ENCODE measurements around the gene PVR. TPM values are rescaled to one million over a fixed set of nuclear protein-coding genes. Genes with fewer than 3 reads are reported as not detected.

The PVR gene
- total and polyA plus RNA-seq, 2 of the 4 experiments (the other 2 are of a cell fraction): 106 to 122 TPM

DNA sequence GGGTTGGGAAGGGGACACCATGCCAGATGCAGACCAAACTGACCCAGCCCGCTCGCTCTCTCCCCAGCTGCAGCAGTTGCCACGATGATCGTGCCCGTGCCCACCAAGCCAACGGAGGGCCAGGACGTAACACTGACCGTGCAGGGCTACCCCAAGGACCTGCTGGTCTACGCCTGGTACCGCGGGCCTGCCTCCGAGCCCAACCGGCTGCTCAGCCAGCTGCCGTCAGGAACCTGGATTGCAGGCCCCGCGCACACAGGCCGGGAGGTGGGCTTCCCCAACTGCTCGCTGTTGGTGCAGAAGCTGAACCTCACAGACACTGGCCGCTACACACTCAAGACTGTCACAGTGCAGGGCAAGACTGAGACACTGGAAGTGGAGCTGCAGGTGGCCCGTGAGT is 64.1 kb downstream of the PVR start:
- CTCF ChIA-PET: no interaction called here
- no TSS peak for BruUV-seq (replicated peaks)
- dilution Hi-C loops (cut with HindIII; ENCODE audit: low sequenced_read_pairs, unreplicated experiment): no loop called here

More for the DNA sequence above, 64.1 kb downstream of the PVR start:
- Histone ChIP-seq H3K18ac (ENCODE audit: low read depth, low read length) (no peak overlapping the region), H3K9me1 (ENCODE audit: insufficient read depth, low read length) (no peaks in the 10 kb centered on the region), H3K4me1 (ENCODE audit: control insufficient read depth, insufficient read depth, low read length) (no peaks in the 10 kb centered on the region), H3K4me3 (ENCODE audit: insufficient read depth, low read depth, low read length) (no peak overlapping the region), H2BK15ac (ENCODE audit: low read depth, low read length) (no peak overlapping the region), H3K36me3 (ENCODE audit: control insufficient read depth, insufficient read depth, low read length) (no peaks in the 10 kb centered on the region), H4K8ac (ENCODE audit: low read depth in 2 of 2, low read length in 2 of 2) (no peak overlapping the region), H3K4me2 (ENCODE audit: low read depth, low read length) (no peak overlapping the region), H2AK5ac (ENCODE audit: low read depth, low read length) (no peak overlapping the region), H3K56ac (ENCODE audit: extremely low read depth, insufficient read depth, low read length) (no peak overlapping the region), H3K79me1 (ENCODE audit: low read depth in 1 of 2, low read length in 2 of 2) (no peaks in the 10 kb centered on the region), H2BK120ac (ENCODE audit: low read depth, low read length) (no peak overlapping the region), H4K91ac (ENCODE audit: insufficient read depth, low read depth, low read length) (no peak overlapping the region), H4K20me1 (ENCODE audit: insufficient read depth, low read length) (no peaks in the 10 kb centered on the region), H3K23ac (ENCODE audit: low read depth, low read length) (no peak overlapping the region), H3K27ac (ENCODE audit: insufficient read depth, low read length) (no peak overlapping the region), H2AFZ (replicated peaks; ENCODE audit: low read length, poor library complexity) (no peak overlapping the region), H2AK9ac (replicated peaks; ENCODE audit: low read depth, low read length, poor library complexity) (no peak overlapping the region), H3K9me3 (ENCODE audit: control insufficient read depth, insufficient read depth, low read length) (no peaks in the 10 kb centered on the region), H3K9ac (ENCODE audit: low read depth, low read length) (no peak overlapping the region), H2BK20ac (ENCODE audit: low read depth, low read length) (no peak overlapping the region), H3K4ac (ENCODE audit: low read depth, low read length) (no peak overlapping the region), H3K14ac (replicated peaks; ENCODE audit: low read depth, low read length) (no peak overlapping the region), H3K27me3 (ENCODE audit: control insufficient read depth, insufficient read depth, low read length) (peaks cover 12% of the 10 kb centered on the region), H4K5ac (ENCODE audit: low read depth, low read length) (no peak overlapping the region), H2BK5ac (ENCODE audit: low read depth, low read length, poor library complexity, severe bottlenecking) (no peak overlapping the region)
- 90% methylated on average over 16 of the region's 20 CpGs; no CpG with 5 or more reads in 1 of the 2 experiments for WGBS, 2 experiments (ENCODE audit: extremely low coverage in 2 of 2, insufficient read length in 1 of 2)
- POLR2A ChIA-PET (ENCODE audit: unreplicated experiment): no interaction called here
- intact Hi-C loops (cut with micrococcal nuclease) (no loop called here), in situ Hi-C loops (cut with MboI; ENCODE audit: low sequenced_read_pairs) (no loop called here)
- no peak for TF ChIP-seq RFX5 (IDR thresholded peaks at IDR 0.05; ENCODE audit: low read depth, low read length)
- TF ChIP-seq RAD21 (IDR thresholded peaks at IDR 0.05; ENCODE audit: low read length): no peak
- TF ChIP-seq CTCF (conservative IDR thresholded peaks at IDR 0.05; ENCODE audit: low read depth, low read length): no peak
- TF ChIP-seq POLR2A (IDR thresholded peaks at IDR 0.05; ENCODE audit: low read depth, low read length): no peak
- no peak for TF ChIP-seq RCOR1 (IDR thresholded peaks at IDR 0.05; ENCODE audit: insufficient replicate concordance, low read length)
- TF ChIP-seq, protein P1, sequence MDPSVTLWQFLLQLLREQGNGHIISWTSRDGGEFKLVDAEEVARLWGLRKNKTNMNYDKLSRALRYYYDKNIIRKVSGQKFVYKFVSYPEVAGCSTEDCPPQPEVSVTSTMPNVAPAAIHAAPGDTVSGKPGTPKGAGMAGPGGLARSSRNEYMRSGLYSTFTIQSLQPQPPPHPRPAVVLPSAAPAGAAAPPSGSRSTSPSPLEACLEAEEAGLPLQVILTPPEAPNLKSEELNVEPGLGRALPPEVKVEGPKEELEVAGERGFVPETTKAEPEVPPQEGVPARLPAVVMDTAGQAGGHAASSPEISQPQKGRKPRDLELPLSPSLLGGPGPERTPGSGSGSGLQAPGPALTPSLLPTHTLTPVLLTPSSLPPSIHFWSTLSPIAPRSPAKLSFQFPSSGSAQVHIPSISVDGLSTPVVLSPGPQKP (IDR thresholded peaks at IDR 0.05; ENCODE audit: borderline replicate concordance, low read depth, low read length): no peak
- TF ChIP-seq BHLHE40 (IDR thresholded peaks at IDR 0.05; ENCODE audit: low read depth, low read length): no peak
- TF ChIP-seq CEBPB (IDR thresholded peaks at IDR 0.05; ENCODE audit: low read depth, low read length): no peak
- no peak for TF ChIP-seq MAZ (IDR thresholded peaks at IDR 0.05; ENCODE audit: borderline replicate concordance, low read depth, low read length)
- TF ChIP-seq MXI1 (IDR thresholded peaks at IDR 0.05; ENCODE audit: borderline replicate concordance, low read depth, low read length): no peak
- TF ChIP-seq FOS (IDR thresholded peaks at IDR 0.05; ENCODE audit: low read depth, low read length): no peak
- no peak for TF ChIP-seq CHD1 (IDR thresholded peaks at IDR 0.05; ENCODE audit: low read depth, low read length)
- no peak for TF ChIP-seq MAFK (IDR thresholded peaks at IDR 0.05; ENCODE audit: low read depth, low read length)
- DNase-seq (no peak), ATAC-seq (ENCODE audit: low read depth) (no peak)
